ELR (cell line): ENCODE data around the gene PTRH2.
"Not testable (repeated sequence)": the region's sequence is repeated elsewhere in the genome, so short reads cannot be mapped to it uniquely, and the experiment has no call there.

ENCODE experiments used
- DNase-seq: peaks from one replicate; pipeline ENCODE4 v3.0.0-alpha.2; 2015; ENCODE audit warnings: low read depth

The PTRH2 gene

GRCh38 chr17:59707149-59707970, at the start of gene PTRH2, which contains the start of gene VMP1:
Gene PTRH2, minus strand, starts transcription at chr17:59707430. Its CDS starts 9,452 bp downstream, at chr17:59697978.
Gene VMP1, plus strand, starts transcription at chr17:59707654. Its CDS starts 23,793 bp downstream, at chr17:59731447.
- peak; percentile 100 for DNase-seq

GRCh38 chr17:59756236-59756818, 49.1 kb upstream of the PTRH2 start:
- DNase-seq = peak; percentile 95

- DNase-seq = not testable (repeated sequence)
These were observed 47.8 kb upstream of the PTRH2 start for GRCh38 chr17:59755069-59755468.

DNA sequence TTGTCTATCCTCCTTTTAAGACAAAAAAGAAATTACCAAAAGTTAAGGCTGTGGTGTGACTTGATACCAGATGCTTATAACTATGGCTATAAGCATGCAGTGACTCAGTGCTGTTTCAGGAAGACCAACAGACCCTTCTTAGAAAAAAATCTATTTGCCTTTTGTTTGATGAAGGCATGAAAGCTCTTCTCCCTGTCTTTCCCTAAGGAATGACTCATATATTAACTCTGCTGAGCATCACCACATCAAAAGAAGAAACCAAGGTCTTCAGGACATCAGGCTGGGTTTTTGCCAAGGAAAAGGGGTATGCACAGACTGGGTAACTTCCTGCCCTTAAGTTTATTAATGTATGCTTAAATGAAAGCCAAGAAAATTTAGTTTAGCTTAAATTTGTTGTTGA, 47.3 kb upstream of the PTRH2 start:
- peak; percentile 100 for DNase-seq

DNA sequence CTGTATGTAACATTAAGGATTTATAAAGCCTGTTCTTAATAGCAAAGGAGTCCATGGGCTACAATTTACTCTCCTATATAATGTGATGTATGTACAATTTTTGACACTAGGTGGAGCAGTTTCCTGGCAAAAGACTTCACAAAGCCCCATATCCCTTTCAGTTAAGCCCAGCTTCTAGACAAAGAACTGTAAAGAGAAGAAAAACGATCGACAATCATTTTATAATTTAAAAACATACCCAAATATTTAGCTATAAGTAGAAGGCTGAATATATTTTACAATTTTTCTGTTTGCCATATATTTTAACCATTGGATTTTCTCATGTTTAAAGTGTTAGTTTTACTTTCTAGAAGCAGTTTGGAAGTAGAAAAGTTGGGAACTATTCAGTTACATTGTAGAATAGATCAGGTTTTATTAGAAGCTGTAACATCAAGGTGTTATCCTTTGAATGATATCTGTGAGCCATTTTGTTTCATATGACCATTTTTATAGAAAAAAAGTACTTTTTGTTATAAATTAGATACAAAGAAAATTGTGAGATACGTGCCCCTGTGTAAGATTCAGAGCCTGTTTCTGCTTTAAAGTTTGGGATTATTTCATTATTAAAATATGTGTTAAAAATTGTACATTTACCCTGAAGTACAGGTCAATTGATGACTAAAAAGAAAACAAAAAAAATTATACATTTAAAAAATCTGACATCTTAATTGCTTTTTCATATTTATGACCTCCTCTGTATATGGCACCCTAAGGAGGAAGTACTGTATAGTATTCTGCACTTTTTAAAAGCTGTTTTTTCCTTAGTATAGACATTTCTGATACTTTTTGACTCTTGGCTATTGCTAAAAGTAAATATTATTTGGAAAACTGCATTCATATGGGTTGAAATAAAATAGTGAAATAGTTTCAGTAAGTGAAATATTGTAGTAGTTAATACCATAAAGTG, 46.6 kb upstream of the PTRH2 start:
- peak; percentile 94 for DNase-seq

- no peak for DNase-seq
These were observed 45.7 kb upstream of the PTRH2 start for GRCh38 chr17:59752922-59753321.

- DNase-seq = peak; percentile 17
These were observed 45.2 kb upstream of the PTRH2 start for GRCh38 chr17:59752446-59752845.

DNA sequence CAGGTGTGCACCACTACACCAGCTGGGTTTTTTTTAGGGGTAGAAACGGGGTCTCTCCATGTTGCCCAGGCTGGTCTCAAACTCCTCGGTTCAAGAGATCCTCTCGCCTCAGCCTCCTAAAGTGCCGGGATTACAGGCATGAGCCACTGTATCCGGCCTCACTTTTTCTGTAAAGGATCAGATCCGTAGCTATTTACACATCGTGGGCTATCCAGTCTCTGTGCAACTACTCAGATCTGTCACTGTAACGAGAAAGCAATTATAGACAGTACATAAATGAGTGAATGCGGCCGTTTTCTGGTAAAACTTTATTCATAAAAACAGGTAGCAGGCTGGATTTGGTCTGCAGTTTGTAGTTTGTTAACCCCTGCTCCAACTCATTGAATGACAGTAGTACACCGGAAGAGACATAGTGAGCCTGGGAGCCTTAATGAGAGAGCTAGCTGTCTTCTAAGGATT, 44.8 kb upstream of the PTRH2 start:
- no peak for DNase-seq

GRCh38 chr17:59748591-59748990, 41.4 kb upstream of the PTRH2 start:
- no peak for DNase-seq

GRCh38 chr17:59746849-59747445, 39.7 kb upstream of the PTRH2 start:
- DNase-seq = peak; percentile 72

DNA sequence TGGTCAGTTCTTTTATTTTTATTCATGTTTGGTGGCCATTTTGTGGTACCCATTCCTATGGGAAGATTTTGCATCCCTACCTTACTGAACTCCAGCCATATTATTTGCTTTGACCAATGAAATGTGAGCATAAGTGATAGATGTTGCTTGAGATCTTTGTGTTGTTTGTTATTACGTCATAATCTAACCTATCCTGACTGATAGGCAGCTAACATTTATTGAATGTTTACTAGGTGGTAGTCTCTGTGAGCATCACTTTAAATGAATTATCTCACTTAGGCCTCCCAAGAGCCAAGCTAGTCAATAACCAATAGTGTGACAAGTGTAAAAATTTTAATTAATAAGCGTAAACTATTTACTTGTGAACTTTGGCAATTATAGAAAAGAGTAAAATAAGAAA, 37.8 kb upstream of the PTRH2 start:
- no peak for DNase-seq

DNA sequence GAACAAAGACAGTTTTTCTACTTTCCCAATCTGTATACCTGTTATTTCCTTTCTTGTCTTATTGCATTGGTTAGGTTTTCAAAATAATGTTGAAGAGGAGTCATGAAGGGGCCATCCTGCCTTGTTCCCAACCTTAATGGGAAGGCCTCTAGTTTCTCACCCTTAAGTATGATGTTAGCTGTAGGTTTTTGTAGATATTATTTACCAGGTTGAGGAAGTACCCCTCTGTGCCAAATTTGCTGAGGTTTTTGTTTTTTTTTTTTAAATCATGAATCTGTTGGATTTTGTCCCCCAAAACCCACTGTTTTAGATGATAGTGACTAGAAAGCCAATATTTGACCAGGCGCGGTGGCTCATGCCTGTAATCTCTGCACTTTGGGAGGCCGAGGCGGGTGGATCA, 36.6 kb upstream of the PTRH2 start:
- DNase-seq = no peak

DNA sequence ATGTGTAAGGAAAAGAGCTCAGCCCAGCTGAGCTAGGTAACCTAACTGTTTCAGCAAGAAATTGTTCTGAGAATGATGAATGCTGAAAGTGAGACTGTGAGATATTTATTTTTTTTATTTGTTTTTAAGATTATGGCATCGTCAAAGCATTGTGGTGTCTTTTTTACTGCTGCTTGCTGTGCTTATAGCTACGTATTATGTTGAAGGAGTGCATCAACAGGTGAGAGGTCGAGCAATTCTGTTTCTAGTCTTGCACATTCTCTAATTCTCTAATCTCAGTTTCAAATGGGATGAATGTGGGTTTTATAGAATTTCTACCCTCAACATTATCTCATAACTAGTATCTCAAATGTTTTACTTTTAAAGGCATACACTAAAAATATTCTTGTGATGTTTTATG, 30.1 kb upstream of the PTRH2 start:
- no peak for DNase-seq

DNA sequence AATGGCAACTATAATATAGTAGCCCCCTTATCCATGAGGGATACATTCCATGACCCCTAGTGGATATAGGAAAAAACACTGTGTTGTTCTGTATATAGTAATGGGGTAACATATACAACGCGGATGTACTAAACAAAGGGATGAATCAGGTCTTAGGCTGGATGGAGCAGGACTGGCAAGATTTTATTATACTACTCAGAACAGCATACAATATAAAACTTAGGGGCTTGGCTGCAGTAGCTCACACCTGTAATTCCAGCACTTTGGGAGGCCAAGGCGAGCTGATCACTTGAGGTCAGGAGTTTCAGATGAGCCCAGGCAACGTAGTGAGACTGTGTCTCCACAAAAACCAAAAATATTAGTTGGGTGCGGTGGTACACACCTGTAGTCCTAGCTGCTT, 27.0 kb upstream of the PTRH2 start:
- DNase-seq = no peak

DNA sequence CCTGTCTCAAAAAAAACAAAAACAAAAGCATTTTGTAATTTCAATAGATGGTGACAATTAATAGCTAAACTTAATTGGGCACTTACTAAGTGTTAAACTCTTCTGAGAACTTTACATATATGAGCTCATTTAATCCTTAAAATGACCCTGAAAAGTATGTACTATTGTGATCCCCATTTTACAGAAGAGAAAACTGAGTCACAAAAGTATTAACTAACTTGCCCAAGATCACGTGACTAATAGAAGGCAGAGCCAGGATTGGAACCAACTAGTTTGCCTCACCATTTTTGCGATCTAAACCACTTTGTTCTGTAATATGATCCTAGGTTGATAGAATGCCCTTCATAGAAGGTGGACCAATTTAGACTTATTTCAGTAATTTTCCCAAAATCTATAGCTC, 26.5 kb upstream of the PTRH2 start:
- no peak for DNase-seq

- no peak for DNase-seq
These were observed 23.1 kb upstream of the PTRH2 start for GRCh38 chr17:59730268-59730834.

- no peak for DNase-seq
These were observed 20.7 kb upstream of the PTRH2 start for GRCh38 chr17:59727817-59728533.

GRCh38 chr17:59725691-59726090, 18.5 kb upstream of the PTRH2 start:
- no peak for DNase-seq

- DNase-seq = no peak
These were observed 16.4 kb upstream of the PTRH2 start for GRCh38 chr17:59723607-59724006.

GRCh38 chr17:59723041-59723440, 15.8 kb upstream of the PTRH2 start:
- DNase-seq = no peak

DNA sequence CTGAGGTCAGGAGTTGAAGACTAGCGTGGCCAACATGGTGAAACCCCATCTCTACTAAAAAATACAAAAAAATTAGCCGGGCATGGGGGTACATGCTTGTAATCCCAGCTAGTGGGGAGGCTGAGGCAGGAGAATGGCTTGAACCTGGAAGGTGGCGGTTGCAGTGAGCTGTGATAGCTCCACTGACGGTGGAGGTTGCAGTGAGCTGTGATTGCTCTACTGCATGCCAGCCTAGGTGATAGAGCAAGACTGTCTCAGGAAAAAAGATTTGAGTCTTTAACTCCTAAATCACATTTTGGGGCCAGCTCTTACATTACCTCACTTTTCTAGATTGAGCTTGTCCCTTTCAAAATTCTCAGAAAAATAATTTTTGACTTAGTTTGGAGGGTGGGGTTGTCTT, 15.4 kb upstream of the PTRH2 start:
- DNase-seq = no peak
